ENCODE data around the gene TSKU. TPM values are rescaled to one million over a fixed set of nuclear protein-coding genes. Genes with fewer than 3 reads are reported as not detected.

Gene TSKU
- polyA plus RNA-seq, 1 of the 3 experiments (the other 2 are of a cell fraction), result 20.7 TPM

DNA sequence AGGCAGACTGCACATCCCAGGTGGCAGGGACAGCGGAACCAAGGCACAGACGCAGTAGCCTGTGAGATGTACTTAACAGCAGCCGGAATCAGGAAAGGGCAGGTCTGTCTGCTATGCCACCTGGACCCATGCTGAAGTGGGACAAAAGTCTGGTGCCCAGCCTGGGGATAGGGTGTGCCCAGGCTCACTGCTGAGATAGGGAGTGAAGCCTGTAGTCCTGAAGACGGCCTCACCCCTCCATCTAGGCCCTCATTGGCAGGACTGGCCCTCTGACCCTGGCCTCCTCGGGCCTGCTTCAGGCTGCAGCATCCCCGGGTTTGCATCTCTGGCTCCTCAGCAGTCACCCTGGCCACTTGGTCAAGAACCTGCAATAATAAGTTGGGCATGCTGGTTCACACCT is 32.4 kb upstream of the TSKU start:
- POLR2A ChIA-PET, result no interaction called here
- H3K4me3 ChIP-seq (ENCODE audit: low read depth in 2 of 2, low read length in 1 of 2), result no peak overlapping the region
- CTCF ChIA-PET, result no interaction called here

DNA sequence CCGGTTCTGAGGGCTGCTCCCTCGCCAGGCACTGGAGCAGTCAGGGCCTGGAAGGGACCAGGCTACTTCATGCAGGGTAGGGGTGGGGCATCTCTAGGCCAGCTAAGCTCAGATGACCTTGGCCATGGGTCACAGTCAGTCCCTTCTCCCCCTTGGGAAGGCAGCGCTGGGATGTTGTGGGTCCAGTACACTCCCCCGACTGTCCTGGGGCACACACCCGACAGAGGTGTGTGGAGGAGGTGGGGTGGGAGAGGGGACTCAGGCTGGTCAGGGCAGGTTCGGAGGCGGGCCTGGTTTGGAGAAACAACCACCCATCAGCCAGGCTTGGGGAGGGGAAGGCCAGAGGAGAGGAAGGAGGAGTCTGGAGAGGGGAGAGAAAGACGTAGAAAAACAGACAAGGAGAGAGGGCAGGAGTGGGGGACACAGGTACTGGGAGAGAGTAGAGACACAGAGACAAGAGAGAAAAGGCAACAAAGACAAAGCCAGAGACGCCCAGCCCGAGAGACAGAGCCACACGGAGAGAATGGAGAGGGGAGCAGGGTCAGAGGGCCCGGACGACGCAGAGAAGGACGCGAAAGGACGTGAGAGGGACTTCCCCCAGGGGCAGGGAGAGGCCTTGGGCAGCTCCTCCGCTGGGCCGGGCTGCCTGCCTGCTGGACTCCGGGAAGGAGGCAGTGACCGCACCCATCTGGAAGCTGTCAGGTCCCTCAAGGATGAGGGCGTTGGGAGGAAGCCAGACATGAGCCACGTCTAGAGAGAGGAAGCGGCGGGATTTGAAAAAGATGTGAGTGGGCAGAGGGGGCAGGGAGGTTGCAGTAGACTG is 30.6 kb upstream of the TSKU start:
- Histone ChIP-seq H3K27ac (ENCODE audit: low read depth in 2 of 2, low read length in 1 of 2) (no peak overlapping the region), H3K4me3 (ENCODE audit: low read depth in 2 of 2, low read length in 1 of 2) (no peak overlapping the region), H3K79me2 (ENCODE audit: insufficient read depth) (no peaks in the 10 kb centered on the region), H3K4me2 (no peak overlapping the region), H3K36me3 (replicated peaks in 1 of 2; ENCODE audit: control insufficient read depth in 1 of 2, insufficient read depth in 2 of 2, low read length in 1 of 2) (no peaks in the 10 kb centered on the region), H3K9me2 (no peaks in the 10 kb centered on the region), H3K9ac (no peak overlapping the region), H3K9me3 (no peaks in the 10 kb centered on the region), H3K4me1 (ENCODE audit: control insufficient read depth in 1 of 2, insufficient read depth in 2 of 2, low read depth in 1 of 2, low read length in 1 of 2) (peaks cover 0 to 8% of the 10 kb centered on the region in 2 experiments; a peak in 1 of 4 replicates), H3K27me3 (ENCODE audit: insufficient read depth) (no peaks in the 10 kb centered on the region; the same call in 1 of the 2 replicates), H4K20me1 (ENCODE audit: insufficient read depth) (no peaks in the 10 kb centered on the region), H3F3A (replicated peaks; ENCODE audit: insufficient read depth) (no peaks in the 10 kb centered on the region), H2AFZ (ENCODE audit: low read depth) (no peak overlapping the region)
- WGBS (ENCODE audit: low lambda C conversion rate), result 84% methylated on average over 25 of the region's 25 CpGs
- TF ChIP-seq, protein P1, sequence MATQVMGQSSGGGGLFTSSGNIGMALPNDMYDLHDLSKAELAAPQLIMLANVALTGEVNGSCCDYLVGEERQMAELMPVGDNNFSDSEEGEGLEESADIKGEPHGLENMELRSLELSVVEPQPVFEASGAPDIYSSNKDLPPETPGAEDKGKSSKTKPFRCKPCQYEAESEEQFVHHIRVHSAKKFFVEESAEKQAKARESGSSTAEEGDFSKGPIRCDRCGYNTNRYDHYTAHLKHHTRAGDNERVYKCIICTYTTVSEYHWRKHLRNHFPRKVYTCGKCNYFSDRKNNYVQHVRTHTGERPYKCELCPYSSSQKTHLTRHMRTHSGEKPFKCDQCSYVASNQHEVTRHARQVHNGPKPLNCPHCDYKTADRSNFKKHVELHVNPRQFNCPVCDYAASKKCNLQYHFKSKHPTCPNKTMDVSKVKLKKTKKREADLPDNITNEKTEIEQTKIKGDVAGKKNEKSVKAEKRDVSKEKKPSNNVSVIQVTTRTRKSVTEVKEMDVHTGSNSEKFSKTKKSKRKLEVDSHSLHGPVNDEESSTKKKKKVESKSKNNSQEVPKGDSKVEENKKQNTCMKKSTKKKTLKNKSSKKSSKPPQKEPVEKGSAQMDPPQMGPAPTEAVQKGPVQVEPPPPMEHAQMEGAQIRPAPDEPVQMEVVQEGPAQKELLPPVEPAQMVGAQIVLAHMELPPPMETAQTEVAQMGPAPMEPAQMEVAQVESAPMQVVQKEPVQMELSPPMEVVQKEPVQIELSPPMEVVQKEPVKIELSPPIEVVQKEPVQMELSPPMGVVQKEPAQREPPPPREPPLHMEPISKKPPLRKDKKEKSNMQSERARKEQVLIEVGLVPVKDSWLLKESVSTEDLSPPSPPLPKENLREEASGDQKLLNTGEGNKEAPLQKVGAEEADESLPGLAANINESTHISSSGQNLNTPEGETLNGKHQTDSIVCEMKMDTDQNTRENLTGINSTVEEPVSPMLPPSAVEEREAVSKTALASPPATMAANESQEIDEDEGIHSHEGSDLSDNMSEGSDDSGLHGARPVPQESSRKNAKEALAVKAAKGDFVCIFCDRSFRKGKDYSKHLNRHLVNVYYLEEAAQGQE (IDR thresholded peaks at IDR 0.05; ENCODE audit: low read depth, low read length), result no peak
- TF ChIP-seq, protein P2, sequence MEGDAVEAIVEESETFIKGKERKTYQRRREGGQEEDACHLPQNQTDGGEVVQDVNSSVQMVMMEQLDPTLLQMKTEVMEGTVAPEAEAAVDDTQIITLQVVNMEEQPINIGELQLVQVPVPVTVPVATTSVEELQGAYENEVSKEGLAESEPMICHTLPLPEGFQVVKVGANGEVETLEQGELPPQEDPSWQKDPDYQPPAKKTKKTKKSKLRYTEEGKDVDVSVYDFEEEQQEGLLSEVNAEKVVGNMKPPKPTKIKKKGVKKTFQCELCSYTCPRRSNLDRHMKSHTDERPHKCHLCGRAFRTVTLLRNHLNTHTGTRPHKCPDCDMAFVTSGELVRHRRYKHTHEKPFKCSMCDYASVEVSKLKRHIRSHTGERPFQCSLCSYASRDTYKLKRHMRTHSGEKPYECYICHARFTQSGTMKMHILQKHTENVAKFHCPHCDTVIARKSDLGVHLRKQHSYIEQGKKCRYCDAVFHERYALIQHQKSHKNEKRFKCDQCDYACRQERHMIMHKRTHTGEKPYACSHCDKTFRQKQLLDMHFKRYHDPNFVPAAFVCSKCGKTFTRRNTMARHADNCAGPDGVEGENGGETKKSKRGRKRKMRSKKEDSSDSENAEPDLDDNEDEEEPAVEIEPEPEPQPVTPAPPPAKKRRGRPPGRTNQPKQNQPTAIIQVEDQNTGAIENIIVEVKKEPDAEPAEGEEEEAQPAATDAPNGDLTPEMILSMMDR (IDR thresholded peaks at IDR 0.05), result no peak
- TF ChIP-seq, protein P3, sequence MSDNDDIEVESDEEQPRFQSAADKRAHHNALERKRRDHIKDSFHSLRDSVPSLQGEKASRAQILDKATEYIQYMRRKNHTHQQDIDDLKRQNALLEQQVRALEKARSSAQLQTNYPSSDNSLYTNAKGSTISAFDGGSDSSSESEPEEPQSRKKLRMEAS (IDR thresholded peaks at IDR 0.05; ENCODE audit: low read depth), result no peak
- TF ChIP-seq RXRA (IDR thresholded peaks at IDR 0.05; ENCODE audit: borderline replicate concordance, low read depth) (no peak), CHD2 (IDR thresholded peaks at IDR 0.05; ENCODE audit: low read length, partially characterized antibody) (no peak), MXI1 (IDR thresholded peaks at IDR 0.05; ENCODE audit: low read depth, low read length) (no peak), SMC3 (IDR thresholded peaks at IDR 0.05; ENCODE audit: low read depth, low read length) (no peak)
- CTCF ChIA-PET, result interaction anchor here (1.1 kb wide), 1 partner anchor 11 kb away, joined by 4 read pairs; no protein-coding TSS in a partner anchor
- POLR2A ChIA-PET, result interaction anchor here (1.2 kb wide), 1 partner anchor 29 kb away, joined by 3 read pairs; no protein-coding TSS in a partner anchor
- peak; percentile 31 for DNase-seq

More for the DNA sequence above, 32.4 kb upstream of the TSKU start:
- no peak overlapping the region for H2AFZ ChIP-seq (ENCODE audit: low read depth)
- no peak for DNase-seq
- H3K27me3 ChIP-seq (ENCODE audit: insufficient read depth), result no peaks in the 10 kb centered on the region
- H3K4me2 ChIP-seq, result no peak overlapping the region
- H3K9me2 ChIP-seq, result no peaks in the 10 kb centered on the region
- peaks cover 0 to 2% of the 10 kb centered on the region in 2 experiments; a peak in 1 of 4 replicates for H3K4me1 ChIP-seq (ENCODE audit: control insufficient read depth in 1 of 2, insufficient read depth in 2 of 2, low read depth in 1 of 2, low read length in 1 of 2)
- H3K79me2 ChIP-seq (ENCODE audit: insufficient read depth), result no peaks in the 10 kb centered on the region
- no peak overlapping the region for H3K9ac ChIP-seq
- no peaks in the 10 kb centered on the region for H3K36me3 ChIP-seq (replicated peaks in 1 of 2; ENCODE audit: control insufficient read depth in 1 of 2, insufficient read depth in 2 of 2, low read length in 1 of 2)
- no peaks in the 10 kb centered on the region for H3K9me3 ChIP-seq
- WGBS (ENCODE audit: low lambda C conversion rate), result 100% methylated on average over 1 of the region's 6 CpGs
- H4K20me1 ChIP-seq (ENCODE audit: insufficient read depth), result no peaks in the 10 kb centered on the region
- no peak overlapping the region for H3K27ac ChIP-seq (ENCODE audit: low read depth in 2 of 2, low read length in 1 of 2)
- TF ChIP-seq GABPA (IDR thresholded peaks at IDR 0.05; ENCODE audit: low read depth) (no peak), ELF1 (IDR thresholded peaks at IDR 0.05) (no peak), EZH2phosphoT487 (IDR thresholded peaks at IDR 0.05; ENCODE audit: borderline replicate concordance, low read depth) (no peak), FOXM1 (IDR thresholded peaks at IDR 0.05; ENCODE audit: low read depth) (no peak), GATA2 (CRISPR knock-in tag; IDR thresholded peaks at IDR 0.05) (no peak)
- TF ChIP-seq, protein P4, sequence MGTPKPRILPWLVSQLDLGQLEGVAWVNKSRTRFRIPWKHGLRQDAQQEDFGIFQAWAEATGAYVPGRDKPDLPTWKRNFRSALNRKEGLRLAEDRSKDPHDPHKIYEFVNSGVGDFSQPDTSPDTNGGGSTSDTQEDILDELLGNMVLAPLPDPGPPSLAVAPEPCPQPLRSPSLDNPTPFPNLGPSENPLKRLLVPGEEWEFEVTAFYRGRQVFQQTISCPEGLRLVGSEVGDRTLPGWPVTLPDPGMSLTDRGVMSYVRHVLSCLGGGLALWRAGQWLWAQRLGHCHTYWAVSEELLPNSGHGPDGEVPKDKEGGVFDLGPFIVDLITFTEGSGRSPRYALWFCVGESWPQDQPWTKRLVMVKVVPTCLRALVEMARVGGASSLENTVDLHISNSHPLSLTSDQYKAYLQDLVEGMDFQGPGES (IDR thresholded peaks at IDR 0.05; ENCODE audit: low read depth, low read length), result no peak
- TF ChIP-seq, protein P5, sequence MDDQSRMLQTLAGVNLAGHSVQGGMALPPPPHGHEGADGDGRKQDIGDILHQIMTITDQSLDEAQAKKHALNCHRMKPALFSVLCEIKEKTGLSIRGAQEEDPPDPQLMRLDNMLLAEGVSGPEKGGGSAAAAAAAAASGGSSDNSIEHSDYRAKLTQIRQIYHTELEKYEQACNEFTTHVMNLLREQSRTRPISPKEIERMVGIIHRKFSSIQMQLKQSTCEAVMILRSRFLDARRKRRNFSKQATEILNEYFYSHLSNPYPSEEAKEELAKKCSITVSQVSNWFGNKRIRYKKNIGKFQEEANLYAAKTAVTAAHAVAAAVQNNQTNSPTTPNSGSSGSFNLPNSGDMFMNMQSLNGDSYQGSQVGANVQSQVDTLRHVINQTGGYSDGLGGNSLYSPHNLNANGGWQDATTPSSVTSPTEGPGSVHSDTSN (IDR thresholded peaks at IDR 0.05), result no peak
- H3F3A ChIP-seq (replicated peaks; ENCODE audit: insufficient read depth), result no peaks in the 10 kb centered on the region

All from SK-N-SH (cell line).